HG03095 (cell line): Measurements from ENCODE around the gene UBE2O.

Source experiments
- ATAC-seq: cut with Tn5 transposase; IDR thresholded peaks from one replicate; pipeline ENCODE4 v1.9.1; 2021; ENCODE audit warnings: moderate library complexity; ENCODE audit not compliant: unreplicated experiment

UBE2O gene

GRCh38 chr17:76397184-76397583 is 55.8 kb downstream of the UBE2O start:
- ATAC-seq: no peak

DNA sequence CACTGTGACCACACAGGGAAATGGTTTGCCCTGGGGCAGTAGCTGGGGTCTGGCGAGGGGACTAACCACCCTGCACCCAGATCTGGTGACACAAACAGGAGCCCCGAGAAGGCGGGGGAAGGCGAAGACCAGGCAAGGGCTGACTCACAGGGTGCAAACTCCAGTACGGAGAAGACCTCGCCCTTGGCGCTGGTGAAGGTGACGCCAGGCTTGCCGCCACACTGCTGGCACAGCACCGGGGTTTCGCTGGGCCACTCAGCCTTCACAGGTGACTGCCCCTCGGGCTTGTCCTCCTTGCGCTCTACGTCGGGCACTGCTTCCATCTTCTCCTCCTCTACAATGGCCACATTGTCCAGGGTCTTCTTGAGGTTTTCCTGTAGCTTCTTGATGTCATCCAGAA is 57.0 kb downstream of the UBE2O start:
- no peak for ATAC-seq

- no peak for ATAC-seq
Observed at GRCh38 chr17:76394166-76394565, 58.8 kb downstream of the UBE2O start.

DNA sequence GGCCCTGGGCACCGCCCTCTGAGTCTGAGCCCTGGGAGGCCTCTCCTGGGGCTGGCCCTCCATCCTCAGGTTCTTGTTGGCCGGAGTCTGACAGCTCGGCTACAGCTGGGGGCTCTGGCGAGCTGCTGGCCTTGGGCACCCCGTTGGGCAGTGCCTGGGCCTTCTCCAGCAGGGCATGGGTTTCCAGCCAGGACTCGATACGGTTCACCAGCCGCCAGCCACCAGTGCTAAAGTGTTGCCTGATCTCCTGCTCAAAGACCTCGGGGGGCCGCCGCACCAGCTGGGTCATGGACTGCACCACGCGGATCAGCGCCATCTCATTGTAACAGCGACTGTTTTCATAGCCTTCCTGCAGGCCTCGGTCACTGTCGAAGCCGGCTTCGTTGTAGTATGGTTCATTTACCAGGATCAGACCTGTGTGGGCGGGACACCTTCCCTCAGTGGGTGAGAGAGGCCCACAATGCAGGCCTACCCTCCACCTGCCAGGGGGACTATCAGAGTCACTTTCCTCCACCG is 61.7 kb downstream of the UBE2O start:
- ATAC-seq: no peak

DNA sequence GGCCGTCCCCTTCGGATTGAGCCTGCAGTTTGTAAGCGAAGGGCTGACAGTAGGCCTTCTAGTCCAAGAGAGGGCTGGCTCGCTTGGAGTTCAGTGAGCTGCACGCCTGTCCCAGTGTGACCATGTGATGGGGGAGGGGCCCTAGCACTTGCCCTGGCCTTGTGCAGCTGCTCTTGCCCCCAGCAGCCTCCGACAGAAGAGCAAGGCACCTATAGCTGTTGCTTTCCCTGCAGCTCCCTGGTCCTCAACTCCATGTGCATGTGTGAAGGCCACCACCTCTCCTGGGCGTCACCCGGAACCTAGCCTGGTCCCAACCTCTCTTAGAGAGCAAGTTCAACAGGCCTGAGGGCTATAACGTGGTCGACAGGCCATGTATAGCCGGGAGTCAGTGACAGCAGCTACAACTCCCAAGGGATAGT is 62.9 kb downstream of the UBE2O start:
- ATAC-seq: no peak

GRCh38 chr17:76388966-76389888 is 63.7 kb downstream of the UBE2O start:
- ATAC-seq: no peak

DNA sequence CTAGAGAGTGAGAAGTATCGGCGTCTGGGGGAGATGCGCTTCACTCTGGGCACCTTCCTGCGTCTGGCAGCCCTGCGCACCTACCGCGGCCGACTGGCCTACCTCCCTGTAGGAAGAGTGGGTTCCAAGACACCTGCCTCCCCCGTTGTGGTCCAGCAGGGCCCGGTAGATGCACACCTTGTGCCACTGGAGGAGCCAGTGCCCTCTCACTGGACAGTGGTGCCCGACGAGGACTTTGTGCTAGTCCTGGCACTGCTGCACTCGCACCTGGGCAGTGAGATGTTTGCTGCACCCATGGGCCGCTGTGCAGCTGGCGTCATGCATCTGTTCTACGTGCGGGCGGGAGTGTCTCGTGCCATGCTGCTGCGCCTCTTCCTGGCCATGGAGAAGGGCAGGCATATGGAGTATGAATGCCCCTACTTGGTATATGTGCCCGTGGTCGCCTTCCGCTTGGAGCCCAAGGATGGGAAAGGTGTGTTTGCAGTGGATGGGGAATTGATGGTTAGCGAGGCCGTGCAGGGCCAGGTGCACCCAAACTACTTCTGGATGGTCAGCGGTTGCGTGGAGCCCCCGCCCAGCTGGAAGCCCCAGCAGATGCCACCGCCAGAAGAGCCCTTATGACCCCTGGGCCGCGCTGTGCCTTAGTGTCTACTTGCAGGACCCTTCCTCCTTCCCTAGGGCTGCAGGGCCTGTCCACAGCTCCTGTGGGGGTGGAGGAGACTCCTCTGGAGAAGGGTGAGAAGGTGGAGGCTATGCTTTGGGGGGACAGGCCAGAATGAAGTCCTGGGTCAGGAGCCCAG is 65.8 kb downstream of the UBE2O start:
- no peak for ATAC-seq

DNA sequence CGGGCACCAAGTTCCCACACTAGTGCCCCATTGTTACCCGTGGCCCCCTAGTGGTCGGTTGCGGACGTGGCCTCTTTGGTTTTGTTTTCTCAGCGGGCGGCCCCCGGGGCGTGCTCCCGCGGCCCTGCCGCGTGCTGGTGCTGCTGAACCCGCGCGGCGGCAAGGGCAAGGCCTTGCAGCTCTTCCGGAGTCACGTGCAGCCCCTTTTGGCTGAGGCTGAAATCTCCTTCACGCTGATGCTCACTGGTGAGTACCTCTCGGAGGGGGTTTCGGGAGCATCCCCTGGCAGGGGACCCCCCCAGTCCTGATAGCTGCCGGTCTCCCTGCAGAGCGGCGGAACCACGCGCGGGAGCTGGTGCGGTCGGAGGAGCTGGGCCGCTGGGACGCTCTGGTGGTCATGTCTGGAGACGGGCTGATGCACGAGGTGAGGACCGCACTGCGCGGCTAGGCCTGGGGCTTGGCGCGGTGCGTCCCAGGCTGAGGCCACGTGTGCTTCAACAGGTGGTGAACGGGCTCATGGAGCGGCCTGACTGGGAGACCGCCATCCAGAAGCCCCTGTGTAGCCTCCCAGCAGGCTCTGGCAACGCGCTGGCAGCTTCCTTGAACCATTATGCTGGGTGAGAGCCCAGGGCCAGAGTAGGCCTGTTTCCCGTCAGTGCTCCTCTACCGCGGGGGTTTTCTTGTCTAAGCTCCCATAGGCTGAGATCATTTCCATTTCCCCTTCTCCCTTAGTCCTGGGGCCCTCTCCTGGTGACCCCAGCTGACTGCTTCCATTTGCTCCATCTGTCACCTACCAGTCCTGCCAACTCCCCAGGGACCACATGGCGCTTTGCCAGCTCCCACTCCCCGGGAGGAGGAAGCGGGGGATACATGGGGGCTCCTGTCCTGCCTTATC is 66.8 kb downstream of the UBE2O start:
- ATAC-seq: no peak

GRCh38 chr17:76384987-76385891 is 67.7 kb downstream of the UBE2O start:
- no peak for ATAC-seq

GRCh38 chr17:76384222-76384986 is 68.5 kb downstream of the UBE2O start, which contains the start of gene SPHK1:
Gene SPHK1, plus strand, starts transcription at chr17:76384609. Its CDS starts 1,036 bp downstream, at chr17:76385645.
- ATAC-seq: no peak

GRCh38 chr17:76383546-76384221 is 69.3 kb downstream of the UBE2O start:
- ATAC-seq: no peak

DNA sequence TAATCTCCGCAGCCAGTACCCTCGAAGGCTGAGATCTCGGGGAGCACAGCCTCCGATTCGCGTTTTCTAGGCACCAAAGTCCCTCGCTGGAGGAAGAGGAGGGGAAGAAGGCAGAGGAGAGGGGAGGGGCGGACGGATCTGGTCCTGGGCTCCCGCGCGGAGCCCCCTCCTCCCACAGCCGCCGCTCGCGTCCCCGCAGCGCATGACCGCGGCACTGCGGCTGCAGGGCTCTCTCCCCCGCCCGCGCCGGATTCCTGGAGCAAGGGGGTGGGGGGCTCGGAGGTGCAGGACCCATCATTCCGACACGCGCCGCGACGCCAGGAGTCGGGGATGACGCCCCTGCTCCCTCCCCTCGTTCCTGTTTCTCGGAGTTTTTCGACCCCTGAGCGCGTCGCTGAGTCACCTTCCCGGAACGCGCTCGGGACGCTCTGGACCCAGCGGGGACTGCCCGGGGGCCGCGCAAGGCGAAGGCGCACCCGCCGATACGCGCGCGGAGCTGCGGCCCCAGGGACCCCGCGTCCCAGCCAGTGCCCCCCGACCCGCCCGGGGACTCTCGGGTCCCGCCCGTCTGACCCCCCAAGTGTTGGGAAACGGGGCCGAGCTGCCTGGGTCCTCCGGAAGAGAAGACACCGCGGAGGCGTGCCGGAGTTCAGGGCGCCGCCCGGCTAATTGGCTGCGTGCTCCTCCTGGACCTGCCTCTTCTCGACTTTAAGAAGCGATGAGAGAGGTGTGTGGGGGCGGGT is 70.0 kb downstream of the UBE2O start:
- ATAC-seq: no peak

GRCh38 chr17:76382351-76382802 is 70.6 kb downstream of the UBE2O start:
- no peak for ATAC-seq

- no peak for ATAC-seq
Observed at GRCh38 chr17:76381633-76382350, 71.2 kb downstream of the UBE2O start.

DNA sequence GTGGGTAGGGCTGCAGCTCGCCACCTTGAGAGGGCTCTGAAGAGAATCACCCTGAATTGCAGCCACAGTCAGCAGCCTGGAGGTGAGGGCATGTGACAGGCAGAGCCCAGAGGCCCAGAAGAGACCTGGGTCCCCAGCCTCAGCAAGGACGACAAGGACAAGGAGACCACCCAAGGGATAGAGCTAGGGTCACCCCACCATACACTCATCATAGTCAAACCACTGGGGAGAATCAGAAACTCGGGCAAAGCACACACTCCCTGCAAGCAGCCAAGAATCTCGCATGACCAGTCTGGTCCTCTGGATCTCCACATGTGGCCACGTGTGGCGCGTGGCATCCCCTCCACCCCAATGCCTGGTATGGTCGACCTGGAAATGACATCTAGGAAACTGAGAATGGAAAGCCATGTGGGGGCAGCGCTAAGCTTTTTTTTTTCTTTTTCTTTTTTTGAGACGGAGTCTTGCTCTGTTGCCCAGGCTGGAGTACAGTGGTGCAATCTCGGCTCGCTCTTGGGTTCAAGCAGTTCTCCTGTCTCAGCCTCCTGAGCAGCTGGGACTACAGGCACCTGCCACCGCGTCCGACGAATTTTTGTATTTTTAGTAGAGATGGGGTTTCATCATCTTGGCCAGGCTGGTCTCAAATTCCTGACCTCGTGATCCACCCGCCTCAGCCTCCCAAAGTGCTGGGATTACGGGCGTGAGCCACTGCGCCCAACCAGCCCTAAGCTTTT is 73.1 kb downstream of the UBE2O start:
- no peak for ATAC-seq

- no peak for ATAC-seq
Observed at GRCh38 chr17:76379275-76379641, 73.7 kb downstream of the UBE2O start.
